Measurements from ENCODE around the gene PTPRN2. TPM values are rescaled to one million over a fixed set of nuclear protein-coding genes. Genes with fewer than 3 reads are reported as not detected.
A peak's percentile ranks its signal among the peaks of the same experiment; 100 is the strongest.

Gene PTPRN2
- polyA plus RNA-seq, 1 of the 3 experiments (the other 2 are of a cell fraction) = 4.0 TPM

DNA sequence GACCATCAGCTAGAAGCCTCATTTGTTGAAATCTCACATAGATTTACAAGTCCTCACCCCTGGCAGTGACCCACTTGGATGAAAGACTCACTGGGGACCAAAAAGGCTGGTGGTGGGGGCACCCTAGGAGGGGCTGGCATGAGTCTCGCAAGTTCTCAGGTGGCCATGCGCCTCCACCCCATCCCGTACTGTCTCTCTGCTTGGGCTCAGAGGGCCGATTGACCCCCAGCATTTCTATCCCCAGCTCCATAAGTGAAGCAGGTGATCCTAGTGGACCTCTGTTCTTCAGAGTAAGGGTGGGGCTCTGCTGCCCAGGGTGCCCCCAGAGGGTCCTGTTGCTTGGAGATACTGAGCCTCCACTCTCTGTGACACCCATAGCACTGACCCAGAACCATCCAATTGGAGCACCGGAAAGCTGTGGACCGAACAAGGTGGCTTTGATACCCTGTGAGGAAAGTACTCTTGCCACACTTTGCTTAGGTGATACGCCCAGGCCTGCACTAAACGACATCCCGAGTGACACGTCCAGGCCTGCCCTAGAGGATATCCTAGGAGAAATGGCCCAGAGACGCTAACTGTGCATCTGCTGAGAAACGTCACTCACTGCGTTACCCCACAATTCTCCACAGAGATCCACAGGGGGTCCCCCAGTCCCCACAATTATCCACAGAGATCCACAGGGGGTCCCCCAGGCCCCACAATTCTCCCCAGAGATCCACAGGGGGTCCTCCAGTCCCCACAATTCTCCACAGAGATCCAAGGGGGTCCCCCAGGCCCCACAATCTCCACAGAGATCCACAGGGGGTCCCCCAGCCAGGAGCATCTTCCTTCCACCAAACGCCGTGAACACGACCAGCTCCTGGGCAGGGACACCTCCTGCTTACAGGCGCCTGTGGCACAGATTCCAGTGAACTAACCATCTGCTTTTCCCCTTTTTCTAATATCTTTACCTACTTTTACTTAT, 262.9 kb downstream of the PTPRN2 start (continued):
- TF ChIP-seq, protein P1, sequence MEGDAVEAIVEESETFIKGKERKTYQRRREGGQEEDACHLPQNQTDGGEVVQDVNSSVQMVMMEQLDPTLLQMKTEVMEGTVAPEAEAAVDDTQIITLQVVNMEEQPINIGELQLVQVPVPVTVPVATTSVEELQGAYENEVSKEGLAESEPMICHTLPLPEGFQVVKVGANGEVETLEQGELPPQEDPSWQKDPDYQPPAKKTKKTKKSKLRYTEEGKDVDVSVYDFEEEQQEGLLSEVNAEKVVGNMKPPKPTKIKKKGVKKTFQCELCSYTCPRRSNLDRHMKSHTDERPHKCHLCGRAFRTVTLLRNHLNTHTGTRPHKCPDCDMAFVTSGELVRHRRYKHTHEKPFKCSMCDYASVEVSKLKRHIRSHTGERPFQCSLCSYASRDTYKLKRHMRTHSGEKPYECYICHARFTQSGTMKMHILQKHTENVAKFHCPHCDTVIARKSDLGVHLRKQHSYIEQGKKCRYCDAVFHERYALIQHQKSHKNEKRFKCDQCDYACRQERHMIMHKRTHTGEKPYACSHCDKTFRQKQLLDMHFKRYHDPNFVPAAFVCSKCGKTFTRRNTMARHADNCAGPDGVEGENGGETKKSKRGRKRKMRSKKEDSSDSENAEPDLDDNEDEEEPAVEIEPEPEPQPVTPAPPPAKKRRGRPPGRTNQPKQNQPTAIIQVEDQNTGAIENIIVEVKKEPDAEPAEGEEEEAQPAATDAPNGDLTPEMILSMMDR (IDR thresholded peaks at IDR 0.05) = no peak

DNA sequence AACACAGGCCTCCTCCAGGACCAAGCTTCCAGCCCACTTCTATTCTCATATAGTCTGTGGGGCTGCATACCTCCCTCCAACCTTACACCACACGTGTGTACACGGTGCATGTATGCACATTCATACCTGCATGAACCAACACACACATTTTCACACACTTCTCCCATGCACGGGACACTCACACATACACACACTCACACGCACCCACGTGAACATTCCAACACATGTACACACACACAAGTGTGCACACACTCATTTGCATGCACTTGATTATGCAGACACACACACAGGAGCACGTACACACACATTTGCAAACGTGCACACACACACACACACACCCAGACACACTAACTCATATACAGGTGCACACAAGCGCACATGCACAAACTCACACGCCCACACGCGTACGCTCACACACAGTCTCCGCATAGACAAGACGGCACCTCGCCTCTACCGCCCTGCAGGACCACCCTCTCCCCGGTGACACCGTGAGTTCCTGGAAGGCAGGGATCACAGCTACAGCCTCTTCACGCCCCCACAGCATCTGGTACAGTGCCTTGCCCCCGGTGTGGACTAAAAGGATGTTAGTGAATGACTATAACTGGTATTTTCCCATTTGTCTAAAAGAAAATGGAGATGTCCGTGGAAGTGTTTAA, 263.8 kb downstream of the PTPRN2 start:
- H3K36me3 ChIP-seq (replicated peaks in 1 of 2; ENCODE audit: control insufficient read depth in 1 of 2, insufficient read depth in 2 of 2, low read length in 1 of 2) = no peaks in the 10 kb centered on the region
- WGBS (ENCODE audit: low lambda C conversion rate) = 54% methylated on average over 21 of the region's 21 CpGs
- H3K4me1 ChIP-seq (ENCODE audit: control insufficient read depth in 1 of 2, insufficient read depth in 2 of 2, low read depth in 1 of 2, low read length in 1 of 2) = no peaks in the 10 kb centered on the region; a peak in 1 of 4 replicates
- no peaks in the 10 kb centered on the region for H3K27me3 ChIP-seq (ENCODE audit: insufficient read depth)
- H3K9me2 ChIP-seq = no peaks in the 10 kb centered on the region
- no peak overlapping the region for H3K9ac ChIP-seq
- H3F3A ChIP-seq (replicated peaks; ENCODE audit: insufficient read depth) = no peaks in the 10 kb centered on the region
- H2AFZ ChIP-seq (ENCODE audit: low read depth) = no peak overlapping the region
- ChIA-PET CTCF (no interaction called here), POLR2A (no interaction called here)
- no peak overlapping the region for H3K4me3 ChIP-seq (ENCODE audit: low read depth in 2 of 2, low read length in 1 of 2)
- H3K4me2 ChIP-seq = no peak overlapping the region
- H3K9me3 ChIP-seq = peaks cover 7% of the 10 kb centered on the region; the same call in 1 of the 2 replicates
- TF ChIP-seq, protein P2, sequence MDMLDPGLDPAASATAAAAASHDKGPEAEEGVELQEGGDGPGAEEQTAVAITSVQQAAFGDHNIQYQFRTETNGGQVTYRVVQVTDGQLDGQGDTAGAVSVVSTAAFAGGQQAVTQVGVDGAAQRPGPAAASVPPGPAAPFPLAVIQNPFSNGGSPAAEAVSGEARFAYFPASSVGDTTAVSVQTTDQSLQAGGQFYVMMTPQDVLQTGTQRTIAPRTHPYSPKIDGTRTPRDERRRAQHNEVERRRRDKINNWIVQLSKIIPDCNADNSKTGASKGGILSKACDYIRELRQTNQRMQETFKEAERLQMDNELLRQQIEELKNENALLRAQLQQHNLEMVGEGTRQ (IDR thresholded peaks at IDR 0.05; ENCODE audit: borderline replicate concordance, low read depth, low read length) = no peak
- TF ChIP-seq GATA2 (CRISPR knock-in tag; IDR thresholded peaks at IDR 0.05) = no peak
- TF ChIP-seq, protein P3, sequence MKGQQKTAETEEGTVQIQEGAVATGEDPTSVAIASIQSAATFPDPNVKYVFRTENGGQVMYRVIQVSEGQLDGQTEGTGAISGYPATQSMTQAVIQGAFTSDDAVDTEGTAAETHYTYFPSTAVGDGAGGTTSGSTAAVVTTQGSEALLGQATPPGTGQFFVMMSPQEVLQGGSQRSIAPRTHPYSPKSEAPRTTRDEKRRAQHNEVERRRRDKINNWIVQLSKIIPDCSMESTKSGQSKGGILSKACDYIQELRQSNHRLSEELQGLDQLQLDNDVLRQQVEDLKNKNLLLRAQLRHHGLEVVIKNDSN (IDR thresholded peaks at IDR 0.05; ENCODE audit: borderline replicate concordance, low read depth) = no peak
- no peak overlapping the region for H3K27ac ChIP-seq (ENCODE audit: low read depth in 2 of 2, low read length in 1 of 2)
- H4K20me1 ChIP-seq (ENCODE audit: insufficient read depth) = no peaks in the 10 kb centered on the region
- DNase-seq = peak; percentile 11
- H3K79me2 ChIP-seq (ENCODE audit: insufficient read depth) = no peaks in the 10 kb centered on the region

GRCh38 chr7:158322616-158323530, 264.8 kb downstream of the PTPRN2 start:
- Histone ChIP-seq H3K4me3 (ENCODE audit: low read depth in 2 of 2, low read length in 1 of 2) (no peak overlapping the region), H3K9ac (no peak overlapping the region), H3K9me2 (no peaks in the 10 kb centered on the region), H3K79me2 (ENCODE audit: insufficient read depth) (no peaks in the 10 kb centered on the region), H3K4me1 (ENCODE audit: control insufficient read depth in 1 of 2, insufficient read depth in 2 of 2, low read depth in 1 of 2, low read length in 1 of 2) (no peaks in the 10 kb centered on the region; a peak in 1 of 4 replicates), H3K27ac (ENCODE audit: low read depth in 2 of 2, low read length in 1 of 2) (no peak overlapping the region), H4K20me1 (ENCODE audit: insufficient read depth) (no peaks in the 10 kb centered on the region), H3K27me3 (ENCODE audit: insufficient read depth) (no peaks in the 10 kb centered on the region), H3K36me3 (replicated peaks in 1 of 2; ENCODE audit: control insufficient read depth in 1 of 2, insufficient read depth in 2 of 2, low read length in 1 of 2) (no peaks in the 10 kb centered on the region), H2AFZ (ENCODE audit: low read depth) (no peak overlapping the region), H3K4me2 (no peak overlapping the region), H3K9me3 (peaks cover 7% of the 10 kb centered on the region; the same call in 1 of the 2 replicates), H3F3A (replicated peaks; ENCODE audit: insufficient read depth) (no peaks in the 10 kb centered on the region)
- ChIA-PET CTCF (no interaction called here), POLR2A (no interaction called here)
- DNase-seq = peak; percentile 17
- WGBS (ENCODE audit: low lambda C conversion rate) = 38% methylated on average over 12 of the region's 13 CpGs
- no peak for TF ChIP-seq ZBTB33 (IDR thresholded peaks at IDR 0.05; ENCODE audit: borderline replicate concordance, low read depth)
- TF ChIP-seq TCF12 (IDR thresholded peaks at IDR 0.05) = no peak
- no peak for TF ChIP-seq RCOR1 (IDR thresholded peaks at IDR 0.05; ENCODE audit: low read length)
- no peak for TF ChIP-seq JUND (IDR thresholded peaks at IDR 0.05)
- TF ChIP-seq FOXM1 (IDR thresholded peaks at IDR 0.05; ENCODE audit: low read depth) = no peak
- no peak for TF ChIP-seq TEAD4 (IDR thresholded peaks at IDR 0.05; ENCODE audit: borderline replicate concordance, insufficient read depth)
- TF ChIP-seq RAD21 (IDR thresholded peaks at IDR 0.05; ENCODE audit: low read length) = no peak
- no peak for TF ChIP-seq SIN3A (IDR thresholded peaks at IDR 0.05; ENCODE audit: borderline replicate concordance, low read depth, low read length)
- no peak for TF ChIP-seq RFX5 (IDR thresholded peaks at IDR 0.05; ENCODE audit: low read length)
- TF ChIP-seq MXI1 (IDR thresholded peaks at IDR 0.05; ENCODE audit: low read depth, low read length) = no peak
- TF ChIP-seq FOXJ3 (CRISPR knock-in tag; IDR thresholded peaks at IDR 0.05) = no peak
- no peak for TF ChIP-seq POLR2AphosphoS5 (IDR thresholded peaks at IDR 0.05; ENCODE audit: low read depth, low read length)
- no peak for TF ChIP-seq GATA2 (CRISPR knock-in tag; IDR thresholded peaks at IDR 0.05)
- TF ChIP-seq GABPA (IDR thresholded peaks at IDR 0.05; ENCODE audit: low read depth) = no peak
